Measurements from ENCODE around the gene ARL6IP5.

ARL6IP5 gene

GRCh38 chr3:69085833-69086722 is 1.3 kb downstream of the ARL6IP5 start:
- FAIRE-seq, result no peak

GRCh38 chr3:69087030-69087791 is 2.5 kb downstream of the ARL6IP5 start:
- no peak for FAIRE-seq

DNA sequence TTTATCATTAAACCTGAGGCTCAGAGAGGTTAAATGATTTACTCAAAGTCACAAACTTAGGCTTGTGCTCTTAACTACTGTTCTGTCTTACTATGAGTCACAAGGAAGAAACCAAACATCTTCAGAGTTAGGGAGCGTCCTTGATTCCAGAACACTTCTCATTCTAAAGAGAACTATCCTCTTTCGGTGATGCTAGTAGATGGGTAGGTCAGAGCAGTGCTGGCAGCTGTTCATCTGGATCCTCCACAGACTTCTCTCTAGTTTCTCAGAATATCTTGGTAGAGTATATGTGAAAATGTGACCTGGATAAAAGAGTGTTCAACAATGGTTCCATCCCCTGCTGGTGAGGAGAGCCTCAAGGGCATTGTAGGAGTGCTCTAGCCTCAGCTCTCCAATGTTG is 3.3 kb downstream of the ARL6IP5 start:
- no peak for FAIRE-seq

GRCh38 chr3:69090021-69090420 is 5.3 kb downstream of the ARL6IP5 start:
- no peak for FAIRE-seq

GRCh38 chr3:69091389-69092029 is 6.8 kb downstream of the ARL6IP5 start:
- no peak for FAIRE-seq

GRCh38 chr3:69092030-69092516 is 7.3 kb downstream of the ARL6IP5 start:
- no peak for FAIRE-seq

DNA sequence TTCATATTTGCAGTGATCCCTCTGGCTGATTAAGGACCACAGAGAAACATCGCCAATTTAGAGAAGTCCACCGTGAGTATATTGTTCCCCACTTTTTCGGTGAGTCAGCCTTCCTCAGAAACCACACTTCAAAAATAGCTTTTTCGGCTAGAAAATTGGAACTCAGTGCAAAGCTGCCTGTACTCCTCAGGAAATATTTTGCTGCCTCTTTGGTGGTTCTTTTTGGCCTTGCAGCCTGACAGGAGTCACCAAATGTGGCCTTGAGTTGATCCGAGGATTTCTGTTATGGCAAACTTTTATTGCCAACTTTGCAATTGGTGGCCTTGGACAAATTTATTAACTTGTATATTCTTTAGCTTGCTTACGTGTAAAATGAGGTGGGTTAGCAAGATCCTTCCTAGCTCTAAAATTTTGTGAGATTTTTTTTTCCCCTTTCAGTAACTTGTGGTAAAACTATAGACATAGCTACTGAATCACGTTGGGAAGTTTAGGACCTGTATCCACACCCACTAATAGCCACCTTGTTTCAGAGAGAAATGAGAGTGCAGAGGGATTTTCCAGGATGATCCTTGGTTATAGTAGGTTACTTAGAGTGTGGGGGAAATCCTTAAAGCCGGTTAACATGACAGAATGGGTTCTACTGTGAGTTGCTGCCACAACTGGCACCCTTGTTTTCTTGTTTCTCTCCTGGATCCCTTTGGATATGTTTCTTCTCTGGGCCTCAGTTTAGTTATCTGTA is 9.9 kb downstream of the ARL6IP5 start:
- FAIRE-seq, result no peak

DNA sequence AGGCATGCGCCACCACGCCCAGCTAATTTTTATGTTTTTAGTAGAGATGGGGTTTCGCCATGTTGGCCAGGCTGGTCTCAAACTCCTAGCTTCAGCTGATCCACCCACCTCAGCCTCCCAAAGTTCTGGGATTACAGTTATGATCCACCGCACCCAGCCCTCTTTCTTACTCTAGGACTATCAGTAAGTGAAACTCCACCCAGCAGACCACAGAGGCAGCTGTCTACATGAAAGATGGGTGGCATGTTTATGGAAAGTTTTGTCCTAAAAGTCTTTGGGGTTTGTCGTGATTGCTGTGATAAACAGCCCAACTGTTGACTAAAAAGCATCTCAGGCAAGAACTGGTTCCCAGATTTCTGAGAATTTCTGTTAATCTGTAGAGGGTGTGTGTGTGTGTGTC is 10.9 kb downstream of the ARL6IP5 start:
- FAIRE-seq, result no peak

DNA sequence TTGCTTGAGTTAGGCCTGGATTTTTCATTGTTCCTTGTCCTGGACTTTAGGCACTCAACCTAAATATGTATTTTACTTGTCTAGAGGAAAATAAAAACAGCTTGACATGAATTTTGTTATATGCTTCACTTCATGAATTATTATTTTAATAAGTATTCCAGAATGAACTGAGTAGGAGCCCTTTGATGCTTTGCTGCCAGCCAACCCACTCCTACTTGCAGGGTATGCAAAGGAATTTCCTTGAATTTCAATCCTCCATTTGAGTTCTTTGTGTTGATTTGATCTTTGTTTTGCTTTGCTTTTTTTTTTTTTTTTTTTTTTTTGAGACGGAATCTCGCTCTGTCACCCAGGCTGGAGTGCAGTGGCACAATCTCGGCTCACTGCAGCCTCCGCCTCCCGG is 11.6 kb downstream of the ARL6IP5 start:
- FAIRE-seq, result no peak

DNA sequence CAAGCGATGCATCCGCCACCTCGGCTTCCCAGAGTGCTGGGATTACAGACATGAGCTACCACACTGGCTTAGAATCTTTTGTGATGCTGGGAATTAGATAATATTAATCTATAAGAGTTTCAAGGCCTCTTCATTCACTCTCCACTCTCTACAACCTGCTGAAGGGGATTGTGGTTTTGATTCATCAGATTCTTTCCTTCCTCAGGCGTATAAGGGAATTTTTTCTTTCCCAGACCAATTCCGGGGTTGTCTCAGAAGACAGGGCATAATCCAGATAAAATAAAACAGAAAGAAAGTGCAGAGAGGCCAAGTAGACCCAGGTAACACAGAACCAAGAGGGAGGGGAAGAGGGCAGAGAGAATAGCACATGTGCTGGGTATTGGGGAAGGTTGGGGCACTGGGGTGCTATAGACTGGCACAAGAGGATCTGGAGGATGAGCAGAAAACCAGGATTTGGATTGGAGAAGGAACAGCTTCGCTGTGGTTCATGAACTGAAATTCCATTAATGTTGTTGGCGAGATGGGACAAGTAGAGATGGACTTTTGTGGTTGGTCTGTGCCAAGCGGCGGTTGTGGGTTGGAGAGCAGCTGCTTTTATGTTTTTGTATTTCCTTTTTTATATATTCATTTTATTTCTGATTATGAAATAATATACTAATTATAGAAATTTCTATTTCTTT is 12.8 kb downstream of the ARL6IP5 start:
- FAIRE-seq, result no peak

- no peak for FAIRE-seq
Measured at GRCh38 chr3:69099576-69099975, 14.8 kb downstream of the ARL6IP5 start.

- FAIRE-seq, result no peak
Measured at GRCh38 chr3:69102384-69102783, 17.6 kb downstream of the ARL6IP5 start.

DNA sequence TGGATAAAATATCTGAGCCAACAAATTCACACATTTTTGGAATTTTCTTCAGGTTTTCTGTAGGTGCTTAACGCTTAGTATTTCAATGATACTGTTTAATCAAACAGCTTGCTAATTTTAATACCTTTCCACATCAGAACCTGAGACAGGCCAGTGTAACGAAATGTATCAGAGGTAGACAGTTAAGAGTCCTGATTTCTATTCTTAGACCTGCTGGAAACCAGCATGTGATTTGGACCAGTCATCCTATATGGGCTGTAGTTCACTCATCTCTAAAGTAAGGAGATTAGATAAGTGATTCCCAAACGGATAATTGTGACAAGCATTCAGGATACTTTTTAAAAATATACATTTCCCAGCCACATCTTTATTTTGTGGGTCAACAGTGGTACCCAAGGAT is 18.4 kb downstream of the ARL6IP5 start:
- FAIRE-seq, result no peak

GRCh38 chr3:69104586-69104985 is 19.8 kb downstream of the ARL6IP5 start:
- FAIRE-seq, result no peak

DNA sequence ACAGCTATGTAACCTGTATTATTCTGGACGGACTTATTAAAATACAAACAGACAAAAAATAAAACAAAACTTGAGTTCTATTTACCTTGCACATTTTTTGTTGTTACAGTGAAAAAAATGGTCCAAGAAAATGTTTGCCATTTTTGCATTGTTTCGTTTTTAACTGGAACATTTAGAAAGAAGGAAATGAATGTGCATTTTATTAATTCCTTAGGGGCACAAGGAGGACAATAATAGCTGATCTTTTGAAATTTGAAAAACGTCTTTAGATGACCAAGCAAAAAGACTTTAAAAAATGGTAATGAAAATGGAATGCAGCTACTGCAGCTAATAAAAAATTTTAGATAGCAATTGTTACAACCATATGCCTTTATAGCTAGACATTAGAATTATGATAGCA is 20.6 kb downstream of the ARL6IP5 start:
- FAIRE-seq, result peak; percentile 5

DNA sequence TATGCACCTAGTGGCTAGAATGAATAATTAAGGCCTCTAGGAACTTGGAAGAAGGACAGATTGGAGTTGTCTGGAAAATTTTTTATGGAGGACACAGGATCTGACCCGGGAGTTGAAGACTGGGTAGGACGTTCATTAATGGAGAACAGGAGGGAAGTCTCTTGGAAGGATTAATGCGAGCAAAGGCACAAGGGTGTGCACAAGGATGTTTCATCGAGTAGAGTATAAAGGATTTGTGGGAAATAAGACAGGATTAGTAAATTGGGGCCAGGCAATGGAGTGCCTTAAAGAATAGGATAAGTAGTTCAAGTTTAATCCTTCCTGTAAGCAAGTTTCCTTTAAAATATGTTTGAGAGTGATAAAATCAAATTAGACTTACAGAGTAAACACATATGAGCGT is 23.1 kb downstream of the ARL6IP5 start:
- no peak for FAIRE-seq

DNA sequence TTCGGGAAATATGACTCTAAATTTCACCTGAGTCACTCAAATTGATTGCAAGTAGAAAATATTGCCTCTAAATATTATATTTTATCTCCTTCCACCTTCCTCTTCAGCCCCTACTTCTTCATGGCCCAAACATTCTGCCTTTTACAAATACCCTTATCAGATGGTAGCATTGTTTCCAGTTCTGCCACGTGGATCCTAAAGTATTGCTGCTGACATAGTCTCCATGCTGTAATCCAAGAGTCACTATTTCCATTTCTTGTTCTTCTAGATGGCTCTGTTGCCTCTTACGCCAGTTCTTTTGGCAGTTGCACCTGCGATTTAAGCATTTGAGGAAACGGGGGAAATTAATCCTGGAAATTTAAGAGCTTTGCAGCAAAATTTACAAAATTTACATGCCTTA is 24.1 kb downstream of the ARL6IP5 start:
- no peak for FAIRE-seq

- FAIRE-seq, result no peak
Measured at GRCh38 chr3:69110941-69111546, 26.3 kb downstream of the ARL6IP5 start.

DNA sequence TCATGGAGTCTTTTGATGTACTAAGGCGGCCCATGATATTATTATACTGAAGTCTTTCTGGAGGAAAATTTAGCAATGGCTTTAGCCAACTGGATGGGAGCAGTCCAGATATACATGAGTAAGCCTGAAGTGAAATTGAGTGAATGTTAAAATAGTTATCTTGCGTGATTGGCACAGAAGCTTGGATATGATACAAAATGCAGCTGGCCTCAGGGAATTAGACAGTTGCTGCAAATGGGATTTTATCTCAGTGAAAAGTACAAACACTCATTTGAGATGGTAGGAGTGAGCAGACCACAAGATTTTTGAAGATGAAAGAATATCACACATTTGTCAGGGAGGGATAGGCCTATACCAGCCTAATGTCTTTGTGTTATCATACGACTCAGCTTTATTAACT is 28.8 kb downstream of the ARL6IP5 start:
- FAIRE-seq, result no peak

- no peak for FAIRE-seq
Measured at GRCh38 chr3:69115731-69116130, 31.0 kb downstream of the ARL6IP5 start.

GRCh38 chr3:69116162-69116561 is 31.4 kb downstream of the ARL6IP5 start:
- FAIRE-seq, result no peak

- no peak for FAIRE-seq
Measured at GRCh38 chr3:69116897-69117296, 32.2 kb downstream of the ARL6IP5 start.
